MCF 10A (cell line): Measurements from ENCODE around the gene ATL3. TPM values are rescaled to one million over a fixed set of nuclear protein-coding genes. Genes with fewer than 3 reads are reported as not detected.

ENCODE experiments used
- Bru-seq: library from RNA; stranded (reverse); fragments of 400-500 nt; gene quantifications from one replicate; lab custom pipeline; 2021; lab: Mats Ljungman, UMichigan
- BruChase-seq, 2 experiments: library from RNA; stranded (reverse); fragments of 400-500 nt; gene quantifications; one replicate each; lab custom pipeline; 2021; lab: Mats Ljungman, UMichigan
- BruUV-seq: library from RNA; stranded (reverse); fragments of 400-500 nt; replicated peaks from 2 replicates; lab custom pipeline; 2021; lab: Mats Ljungman, UMichigan
- CTCF ChIA-PET: fragments of 300-600 bp; sonication (Branson Sonifier 250); formaldehyde crosslinking; extraction: SDS; loops from one replicate; lab custom pipeline; 2021; ENCODE audit warnings: antibody characterized with exemption, inconsistent platforms; lab: Yijun Ruan, JAX
- POLR2A ChIA-PET: fragments of 300-600, 350-650 bp; sonication (Branson Sonifier 250); formaldehyde crosslinking; extraction: SDS; loops from one replicate; lab custom pipeline; 2020; ENCODE audit warnings: antibody characterized with exemption, inconsistent platforms; lab: Yijun Ruan, JAX
- DNase-seq: peaks from one replicate; pipeline ENCODE4 v3.0.0-alpha.2; 2018; ENCODE audit not compliant: unreplicated experiment
- H3K27ac Mint-ChIP-seq: one replicate; pipeline ENCODE4 v1.8.0; 2022; ENCODE audit warnings: mild to moderate bottlenecking, low read depth, mixed read lengths; ENCODE audit not compliant: unreplicated experiment
- H3K27me3 Mint-ChIP-seq: one replicate; pipeline ENCODE4 v1.8.0; 2022; ENCODE audit warnings: mixed read lengths; ENCODE audit not compliant: insufficient read depth, unreplicated experiment
- H3K36me3 Mint-ChIP-seq: one replicate; pipeline ENCODE4 v1.8.0; 2022; ENCODE audit warnings: mild to moderate bottlenecking, moderate library complexity, mixed read lengths; ENCODE audit not compliant: insufficient read depth, unreplicated experiment
- H3K4me1 Mint-ChIP-seq: one replicate; pipeline ENCODE4 v1.8.0; 2022; ENCODE audit warnings: mixed read lengths; ENCODE audit not compliant: insufficient read depth, unreplicated experiment
- H3K4me3 Mint-ChIP-seq: one replicate; pipeline ENCODE4 v1.8.0; 2022; ENCODE audit warnings: mild to moderate bottlenecking, moderate library complexity, mixed read lengths; ENCODE audit not compliant: unreplicated experiment
- H3K9me3 Mint-ChIP-seq: one replicate; pipeline ENCODE4 v1.8.0; 2022; ENCODE audit warnings: mixed read lengths; ENCODE audit not compliant: unreplicated experiment
- intact Hi-C: fragments of 100-400 bp; cut with micrococcal nuclease; formaldehyde crosslinking; loops from 2 replicates; pipeline ENCODE4 v1.14.1; 2022
- long read RNA-seq: library from polyadenylated mRNA; stranded (forward); transcript quantifications from one replicate; pipeline ENCODE4 v2.0.0, GENCODE V29; 2022
- total RNA-seq: library from RNA; stranded (reverse); gene quantifications from 2 replicates; pipeline ENCODE4 v1.2.3, GENCODE V29; 2022
- TF ChIP-seq, protein P1 (sequence below): fragments of 200-600 bp; IDR thresholded peaks from one replicate; pipeline ENCODE4 v1.8.0; 2022; ENCODE audit warnings: antibody characterized with exemption, mild to moderate bottlenecking; ENCODE audit not compliant: unreplicated experiment

ATL3 gene, protein sequence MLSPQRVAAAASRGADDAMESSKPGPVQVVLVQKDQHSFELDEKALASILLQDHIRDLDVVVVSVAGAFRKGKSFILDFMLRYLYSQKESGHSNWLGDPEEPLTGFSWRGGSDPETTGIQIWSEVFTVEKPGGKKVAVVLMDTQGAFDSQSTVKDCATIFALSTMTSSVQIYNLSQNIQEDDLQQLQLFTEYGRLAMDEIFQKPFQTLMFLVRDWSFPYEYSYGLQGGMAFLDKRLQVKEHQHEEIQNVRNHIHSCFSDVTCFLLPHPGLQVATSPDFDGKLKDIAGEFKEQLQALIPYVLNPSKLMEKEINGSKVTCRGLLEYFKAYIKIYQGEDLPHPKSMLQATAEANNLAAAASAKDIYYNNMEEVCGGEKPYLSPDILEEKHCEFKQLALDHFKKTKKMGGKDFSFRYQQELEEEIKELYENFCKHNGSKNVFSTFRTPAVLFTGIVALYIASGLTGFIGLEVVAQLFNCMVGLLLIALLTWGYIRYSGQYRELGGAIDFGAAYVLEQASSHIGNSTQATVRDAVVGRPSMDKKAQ
- total RNA-seq (74.0 and 77.1 TPM in 2 replicates), Bru-seq, nascent RNA (percentile 92 among the genes with signal in this experiment), BruChase-seq, experiment 1, labeled RNA remaining after a 6-hour chase (percentile 99 among the genes with signal in this experiment), BruChase-seq, experiment 2, labeled RNA remaining after a 2-hour chase (percentile 97 among the genes with signal in this experiment)
- long read RNA-seq, full-length matches to known transcripts: 62 of 91 reads
- long read RNA-seq, partial matches to known transcripts: 7 of 91 reads
- long read RNA-seq, other reads (novel, unspliced or antisense): 22 of 91 reads

DNA sequence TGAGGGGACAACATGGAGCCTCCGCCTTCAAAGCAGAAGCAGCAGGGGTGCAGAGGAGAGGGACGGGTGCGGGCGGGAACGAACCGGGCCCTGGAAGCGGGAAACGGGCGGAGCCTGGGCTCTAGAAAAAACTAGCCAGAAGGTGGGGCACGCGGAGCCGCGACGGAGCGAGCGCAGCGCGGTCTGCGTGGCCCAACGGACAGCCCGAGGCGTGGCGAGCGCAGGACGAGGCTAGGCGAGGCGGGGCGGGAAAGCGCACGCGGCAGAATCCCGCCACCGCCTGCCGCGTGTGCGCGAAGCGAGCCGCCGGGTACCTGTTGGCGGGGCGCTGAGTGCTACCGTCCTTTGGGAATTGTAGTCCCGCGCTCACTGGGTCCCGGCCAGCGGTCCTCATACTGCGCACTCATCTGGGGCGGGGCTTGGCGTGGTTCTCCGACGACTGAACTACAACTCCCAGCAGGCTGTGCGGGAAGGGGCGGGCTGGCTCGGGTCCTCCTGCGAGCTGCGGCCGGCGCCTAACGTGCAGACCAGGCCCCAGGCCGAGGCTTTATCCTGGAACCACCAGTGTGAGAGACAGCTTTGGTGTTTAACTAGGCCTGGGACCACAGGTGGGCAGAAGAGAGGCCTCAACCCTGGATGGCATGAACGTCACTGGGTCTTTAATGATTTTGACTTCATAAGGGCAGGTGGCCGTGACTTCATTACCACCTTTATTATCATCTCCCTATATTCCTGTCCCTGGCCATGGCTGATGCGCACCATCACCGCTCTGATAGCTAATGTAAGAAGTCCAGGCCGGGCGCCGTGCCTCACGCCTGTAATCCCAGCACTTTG, at the start of gene ATL3:
ATL3 (minus strand) TSS at position 55 of the 834 bp plus-strand sequence; CDS start at position 14, 41 bp downstream.
- TF ChIP-seq, protein P1, sequence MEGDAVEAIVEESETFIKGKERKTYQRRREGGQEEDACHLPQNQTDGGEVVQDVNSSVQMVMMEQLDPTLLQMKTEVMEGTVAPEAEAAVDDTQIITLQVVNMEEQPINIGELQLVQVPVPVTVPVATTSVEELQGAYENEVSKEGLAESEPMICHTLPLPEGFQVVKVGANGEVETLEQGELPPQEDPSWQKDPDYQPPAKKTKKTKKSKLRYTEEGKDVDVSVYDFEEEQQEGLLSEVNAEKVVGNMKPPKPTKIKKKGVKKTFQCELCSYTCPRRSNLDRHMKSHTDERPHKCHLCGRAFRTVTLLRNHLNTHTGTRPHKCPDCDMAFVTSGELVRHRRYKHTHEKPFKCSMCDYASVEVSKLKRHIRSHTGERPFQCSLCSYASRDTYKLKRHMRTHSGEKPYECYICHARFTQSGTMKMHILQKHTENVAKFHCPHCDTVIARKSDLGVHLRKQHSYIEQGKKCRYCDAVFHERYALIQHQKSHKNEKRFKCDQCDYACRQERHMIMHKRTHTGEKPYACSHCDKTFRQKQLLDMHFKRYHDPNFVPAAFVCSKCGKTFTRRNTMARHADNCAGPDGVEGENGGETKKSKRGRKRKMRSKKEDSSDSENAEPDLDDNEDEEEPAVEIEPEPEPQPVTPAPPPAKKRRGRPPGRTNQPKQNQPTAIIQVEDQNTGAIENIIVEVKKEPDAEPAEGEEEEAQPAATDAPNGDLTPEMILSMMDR: no peak
- Mint-ChIP-seq H3K4me3 (peak within 1 kb of the TSS; percentile 84), H3K36me3 (peaks cover 21% of the 10 kb centered on the region), H3K27me3 (no peaks in the 10 kb centered on the region), H3K4me1 (peaks cover 27% of the 10 kb centered on the region), H3K9me3 (no peaks in the 10 kb centered on the region), H3K27ac (peak within 1 kb of the TSS; percentile 90)
- peak; percentile 98 for DNase-seq
- BruUV-seq: no TSS peak
- CTCF ChIA-PET: interaction anchor here (0.6 to 3.8 kb wide), 6 partner anchors 11 to 275 kb away, joined by 4 to 28 read pairs (median 4); partner anchors contain the start of gene RTN3
- intact Hi-C loops: loop anchor here (1.0 kb wide), 1 partner anchor 10 kb away; the partner anchor contains the start of gene RTN3
- POLR2A ChIA-PET: interaction anchor here (0.6 to 12.9 kb wide), 14 partner anchors 8 to 167 kb away, joined by 3 to 270 read pairs (median 5); partner anchors contain the start of genes MARK2, RTN3 and ZFTA

DNA sequence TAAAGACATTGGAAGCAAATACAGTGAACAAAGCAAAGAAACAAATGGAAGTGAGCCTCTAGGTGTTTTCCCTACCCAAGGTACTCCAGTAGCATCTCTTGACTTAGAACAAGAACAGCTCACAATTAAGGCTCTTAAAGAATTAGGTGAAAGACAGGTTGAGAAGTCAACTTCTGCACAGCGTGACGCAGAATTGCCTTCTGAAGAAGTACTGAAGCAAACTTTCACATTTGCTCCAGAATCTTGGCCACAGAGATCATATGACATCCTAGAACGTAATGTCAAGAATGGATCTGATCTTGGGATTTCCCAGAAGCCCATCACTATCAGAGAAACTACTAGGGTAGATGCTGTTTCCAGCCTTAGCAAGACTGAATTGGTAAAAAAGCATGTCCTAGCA, 49.4 kb upstream of the ATL3 start:
- Mint-ChIP-seq H3K4me1 (no peaks in the 10 kb centered on the region), H3K36me3 (peaks cover 7% of the 10 kb centered on the region), H3K4me3 (no peak overlapping the region), H3K9me3 (no peaks in the 10 kb centered on the region), H3K27ac (no peak overlapping the region), H3K27me3 (no peaks in the 10 kb centered on the region)
- ChIA-PET POLR2A (no interaction called here), CTCF (interaction anchor here (1.2 kb wide), 1 partner anchor 9 kb away, joined by 3 read pairs; no protein-coding TSS in a partner anchor)
- TF ChIP-seq, protein P1: no peak
- intact Hi-C loops: no loop called here
- no peak for DNase-seq
- BruUV-seq: no TSS peak

DNA sequence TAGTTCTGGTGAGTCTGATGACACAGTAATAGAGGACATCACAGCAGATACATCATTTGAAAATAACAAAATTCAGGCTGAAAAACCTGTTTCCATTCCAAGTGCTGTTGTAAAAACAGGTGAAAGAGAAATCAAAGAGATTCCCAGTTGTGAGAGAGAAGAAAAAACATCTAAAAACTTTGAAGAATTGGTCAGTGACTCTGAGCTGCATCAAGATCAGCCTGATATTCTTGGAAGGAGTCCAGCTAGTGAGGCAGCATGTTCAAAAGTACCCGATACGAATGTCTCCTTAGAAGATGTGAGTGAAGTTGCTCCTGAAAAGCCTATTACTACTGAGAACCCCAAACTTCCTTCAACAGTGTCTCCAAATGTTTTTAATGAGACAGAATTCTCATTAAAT, 48.8 kb upstream of the ATL3 start:
- no peak for DNase-seq
- TF ChIP-seq, protein P1: no peak
- CTCF ChIA-PET: interaction anchor here (1.2 kb wide), 1 partner anchor 10 kb away, joined by 3 read pairs; no protein-coding TSS in a partner anchor
- no peaks in the 10 kb centered on the region for H3K9me3 Mint-ChIP-seq
- H3K27me3 Mint-ChIP-seq: no peaks in the 10 kb centered on the region
- POLR2A ChIA-PET: no interaction called here
- H3K4me3 Mint-ChIP-seq: no peak overlapping the region
- intact Hi-C loops: no loop called here
- no TSS peak for BruUV-seq
- no peak overlapping the region for H3K27ac Mint-ChIP-seq
- peaks cover 3% of the 10 kb centered on the region for H3K4me1 Mint-ChIP-seq
- peaks cover 7% of the 10 kb centered on the region for H3K36me3 Mint-ChIP-seq
